AG09309 (cell line): ENCODE measurements around the gene SSTR1.

Experiments used
- DNase-seq: peaks from one replicate; pipeline ENCODE4 v3.0.0-alpha.2; 2010; ENCODE audit warnings: low read depth
- H3K4me3 ChIP-seq: 2 replicates; pipeline ENCODE4 v1.5.1; 2011; ENCODE audit warnings: mild to moderate bottlenecking, low read depth, low read length, moderate library complexity; ENCODE audit not compliant: control insufficient read depth
- TF ChIP-seq, protein P1 (sequence below): IDR thresholded peaks from 2 replicates; pipeline ENCODE4 v1.5.1; 2011; ENCODE audit warnings: mild to moderate bottlenecking, low read depth, low read length, inconsistent platforms; ENCODE audit not compliant: insufficient read depth, control insufficient read depth; ENCODE audit errors: missing control alignments

SSTR1 gene

DNA sequence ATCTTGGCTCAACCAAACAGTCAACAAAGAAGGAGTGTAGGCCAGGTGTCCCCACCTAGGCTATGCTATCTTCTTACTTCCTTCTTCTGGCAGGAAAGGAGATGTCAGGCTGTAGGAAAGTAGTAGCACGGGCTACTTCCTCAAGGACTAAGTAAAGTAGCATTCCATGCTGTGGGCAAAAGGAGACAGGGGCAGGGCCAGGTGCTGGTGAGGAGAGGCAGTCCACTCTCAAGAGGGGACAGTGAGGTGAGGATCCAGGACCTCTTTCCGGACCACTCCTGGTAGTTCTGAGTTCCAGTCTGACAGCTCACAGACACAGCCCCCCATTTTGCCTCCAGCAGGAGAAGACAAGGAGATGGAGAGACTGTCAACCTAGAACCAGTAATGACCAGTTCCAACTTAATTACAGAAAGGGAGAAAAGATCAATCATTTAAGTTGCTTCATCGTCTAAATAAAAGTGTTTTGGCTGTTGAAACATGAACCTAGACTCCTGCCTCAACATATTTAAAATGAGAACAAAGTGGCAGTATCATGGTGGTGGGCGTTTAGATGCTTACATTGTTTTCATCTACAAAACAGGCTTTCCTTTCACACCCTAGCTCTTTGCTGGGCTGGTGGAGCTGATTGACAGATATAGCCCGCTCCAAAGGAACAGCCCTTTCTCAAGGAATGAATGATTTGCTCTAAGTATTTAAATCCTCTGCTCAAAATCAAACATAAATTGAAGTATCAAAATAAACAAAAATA, 5.1 kb upstream of the SSTR1 start:
- DNase-seq = no peak
- no peak overlapping the region for H3K4me3 ChIP-seq
- TF ChIP-seq, protein P1, sequence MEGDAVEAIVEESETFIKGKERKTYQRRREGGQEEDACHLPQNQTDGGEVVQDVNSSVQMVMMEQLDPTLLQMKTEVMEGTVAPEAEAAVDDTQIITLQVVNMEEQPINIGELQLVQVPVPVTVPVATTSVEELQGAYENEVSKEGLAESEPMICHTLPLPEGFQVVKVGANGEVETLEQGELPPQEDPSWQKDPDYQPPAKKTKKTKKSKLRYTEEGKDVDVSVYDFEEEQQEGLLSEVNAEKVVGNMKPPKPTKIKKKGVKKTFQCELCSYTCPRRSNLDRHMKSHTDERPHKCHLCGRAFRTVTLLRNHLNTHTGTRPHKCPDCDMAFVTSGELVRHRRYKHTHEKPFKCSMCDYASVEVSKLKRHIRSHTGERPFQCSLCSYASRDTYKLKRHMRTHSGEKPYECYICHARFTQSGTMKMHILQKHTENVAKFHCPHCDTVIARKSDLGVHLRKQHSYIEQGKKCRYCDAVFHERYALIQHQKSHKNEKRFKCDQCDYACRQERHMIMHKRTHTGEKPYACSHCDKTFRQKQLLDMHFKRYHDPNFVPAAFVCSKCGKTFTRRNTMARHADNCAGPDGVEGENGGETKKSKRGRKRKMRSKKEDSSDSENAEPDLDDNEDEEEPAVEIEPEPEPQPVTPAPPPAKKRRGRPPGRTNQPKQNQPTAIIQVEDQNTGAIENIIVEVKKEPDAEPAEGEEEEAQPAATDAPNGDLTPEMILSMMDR = no peak

DNA sequence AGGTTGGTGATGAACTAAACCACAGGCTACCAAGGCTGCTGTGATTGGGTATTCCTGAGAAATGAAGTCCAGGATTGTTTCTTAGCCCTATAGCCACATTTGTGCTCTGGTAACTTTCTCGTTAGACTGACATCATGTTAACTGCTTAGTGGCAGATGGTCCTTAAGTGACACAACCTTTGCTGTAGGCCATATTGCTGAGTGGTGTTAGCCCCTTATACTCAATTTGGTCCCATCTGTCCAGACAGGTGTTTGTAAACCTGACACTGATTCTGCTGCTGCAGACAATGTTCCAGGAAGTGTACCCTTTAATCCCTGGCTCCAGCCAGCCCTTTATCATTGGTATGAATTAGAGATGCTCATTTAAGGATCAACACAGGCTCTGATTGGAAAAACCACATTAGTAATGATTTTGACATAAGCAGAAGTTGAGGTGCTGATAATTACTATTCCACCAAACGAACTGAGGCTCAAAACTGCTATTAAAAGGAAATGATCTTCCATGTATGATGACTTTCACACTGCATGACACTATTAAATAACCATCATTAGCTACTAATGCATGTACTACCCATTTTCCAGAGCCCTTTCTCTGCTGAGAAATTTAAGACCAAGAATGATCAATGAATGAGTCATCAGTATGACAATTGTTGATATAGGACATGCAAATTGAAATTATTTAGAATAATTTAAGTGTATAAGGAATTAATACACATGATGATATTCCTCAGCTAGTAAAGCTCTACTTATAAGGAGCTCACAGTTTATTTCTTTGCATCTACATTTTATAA, 3.6 kb upstream of the SSTR1 start:
- DNase-seq = no peak
- TF ChIP-seq, protein P1 = no peak
- H3K4me3 ChIP-seq = no peak overlapping the region

DNA sequence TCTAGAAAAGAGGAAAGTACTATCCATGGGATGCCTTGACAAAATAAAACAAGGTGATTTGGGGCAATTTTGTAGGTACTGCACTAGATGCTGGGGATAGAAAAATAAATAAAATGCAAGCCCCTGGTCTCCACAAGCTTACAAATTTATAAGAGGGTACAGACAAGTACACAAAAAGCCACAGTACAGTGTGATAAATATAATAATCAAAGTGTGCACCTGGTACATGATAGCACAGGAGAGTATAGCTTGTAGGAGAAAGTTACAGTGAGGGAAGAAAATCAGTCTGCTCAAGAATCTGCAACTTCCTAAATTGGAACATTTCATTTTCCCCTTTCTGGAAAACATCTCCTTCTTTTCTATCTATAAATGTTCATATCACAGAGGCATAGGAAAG, 3.0 kb upstream of the SSTR1 start:
- TF ChIP-seq, protein P1 = no peak
- H3K4me3 ChIP-seq = no peak overlapping the region
- no peak for DNase-seq

DNA sequence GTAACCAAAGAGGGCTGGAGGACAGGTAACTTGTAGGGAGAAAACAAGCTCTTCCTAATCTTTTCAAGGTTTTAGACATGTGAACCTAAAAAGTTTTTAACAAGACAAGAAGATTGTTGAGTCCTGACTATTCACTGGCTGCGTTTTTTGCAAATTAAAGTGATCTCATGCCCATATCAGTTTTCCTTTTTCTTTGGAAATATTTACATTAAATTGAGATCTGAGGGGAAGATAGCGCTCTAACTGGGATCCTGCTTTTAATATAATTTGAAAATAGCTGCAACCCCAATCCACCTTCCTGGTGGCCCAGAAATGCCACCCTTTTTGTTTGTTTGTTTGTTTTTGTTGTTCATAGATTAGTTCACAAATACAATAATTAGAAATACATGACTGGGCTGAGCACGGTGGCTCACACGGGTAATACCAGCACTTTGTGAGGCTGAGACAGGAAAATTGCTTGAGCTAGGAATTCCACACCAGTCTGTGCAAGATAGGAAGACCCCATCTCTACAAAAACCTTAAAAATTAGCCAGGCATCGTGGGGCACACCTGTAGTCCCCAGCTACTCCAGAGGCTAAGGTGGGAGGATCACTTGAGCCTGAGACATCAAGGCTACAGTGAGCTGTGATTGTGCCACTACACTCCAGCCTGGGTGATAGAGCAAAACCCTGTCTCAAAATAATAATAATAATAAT, 2.4 kb upstream of the SSTR1 start:
- H3K4me3 ChIP-seq = no peak overlapping the region
- TF ChIP-seq, protein P1 = no peak
- no peak for DNase-seq

DNA sequence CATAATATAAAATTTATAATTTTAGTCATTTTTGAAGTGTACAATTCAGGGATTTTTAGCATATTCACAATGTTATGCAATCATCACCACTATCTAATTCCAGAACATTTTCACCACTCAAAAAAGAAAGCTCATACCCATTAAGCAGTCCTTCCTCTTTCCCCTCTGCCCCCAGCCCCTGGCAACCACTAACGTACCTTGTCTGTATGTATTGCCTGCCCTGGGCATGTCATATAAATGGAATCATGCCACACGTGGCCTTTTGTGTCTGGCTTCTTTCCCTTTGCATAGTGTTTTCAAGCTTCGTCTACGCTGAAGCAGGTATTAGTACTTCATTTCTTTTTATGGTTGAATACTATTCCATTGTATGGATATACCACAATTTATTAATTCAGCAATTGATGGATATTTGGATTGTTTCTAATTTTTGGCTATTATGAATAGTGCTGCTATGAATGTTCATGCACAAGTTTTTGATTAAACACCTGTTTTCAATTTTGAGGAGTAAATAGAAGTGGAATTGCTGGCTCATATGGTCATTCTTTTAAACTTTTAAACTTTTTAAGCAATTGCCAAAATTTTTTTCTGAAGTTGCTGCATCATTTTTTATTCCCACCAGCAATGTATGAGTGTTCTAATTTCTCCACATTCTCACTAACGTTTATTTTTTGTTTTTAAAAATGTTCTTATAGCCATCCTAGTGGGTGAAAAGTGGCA, 1.6 kb upstream of the SSTR1 start:
- TF ChIP-seq, protein P1 = no peak
- no peak overlapping the region for H3K4me3 ChIP-seq
- DNase-seq = no peak
